Measurements from ENCODE around the gene EIF4E1B.

GRCh38 chr5:176692839-176693476 lies 62.5 kb downstream of the EIF4E1B start:
- no peak for TF ChIP-seq CTCF (IDR thresholded peaks at IDR 0.05; ENCODE audit: low read depth, low read length, missing input control)
- TF ChIP-seq GABPA (IDR thresholded peaks at IDR 0.05 in 1 of 2, conservative IDR thresholded peaks at IDR 0.05 in 1 of 2): no peak
- TF ChIP-seq REST (IDR thresholded peaks at IDR 0.05): no peak

All from liver (tissue), 3 donors.